ENCODE measurements around the gene STEEP1. TPM values are rescaled to one million over a fixed set of nuclear protein-coding genes. Genes with fewer than 3 reads are reported as not detected.

STEEP1 gene
- total RNA-seq, 1 experiment from 2014 or later, result 30.4 TPM

DNA sequence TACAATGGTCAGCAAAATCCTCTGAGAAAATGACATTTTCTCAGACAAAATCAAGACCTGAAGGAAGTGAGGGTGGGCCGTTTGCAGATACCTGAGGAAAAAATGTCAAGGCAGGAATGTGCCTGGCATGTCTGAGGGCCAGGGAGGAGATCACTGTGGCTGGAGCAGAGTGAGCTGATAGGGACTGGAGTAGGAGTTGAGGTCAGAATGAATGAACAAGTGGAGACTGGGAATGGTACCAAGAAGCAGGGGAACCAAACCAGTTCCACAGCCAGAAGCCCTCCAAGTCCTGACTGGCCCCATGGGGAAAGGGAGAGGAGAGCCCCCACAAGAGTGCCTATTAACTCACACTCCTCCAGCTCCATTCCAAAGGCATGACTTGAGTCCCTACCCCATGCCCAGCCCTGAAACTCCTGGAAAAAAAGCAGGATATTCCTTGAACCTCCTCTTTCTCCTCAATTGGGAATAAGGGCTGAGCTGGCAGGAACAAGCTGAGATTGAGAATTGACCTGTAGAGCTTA lies 41.5 kb downstream of the STEEP1 start:
- Histone ChIP-seq H3K4me1 (ENCODE audit: insufficient read depth, low read length) (no peaks in the 10 kb centered on the region), H3K23ac (ENCODE audit: insufficient read length, low read depth, low read length) (no peak overlapping the region), H4K91ac (ENCODE audit: insufficient read length, low read depth, low read length) (no peak overlapping the region), H2BK12ac (ENCODE audit: insufficient read length, low read depth, low read length) (no peak overlapping the region), H3K9ac (ENCODE audit: extremely low read depth, insufficient read length, low read length) (no peak overlapping the region), H4K20me1 (ENCODE audit: control insufficient read depth, insufficient read depth, insufficient read length) (no peaks in the 10 kb centered on the region), H4K5ac (ENCODE audit: insufficient read length, low read depth, low read length) (no peak overlapping the region), H3K23me2 (ENCODE audit: insufficient read length, low read depth, low read length, poor library complexity, severe bottlenecking) (no peaks in the 10 kb centered on the region), H2BK5ac (ENCODE audit: insufficient read length, low read length) (no peak overlapping the region), H3K4me2 (ENCODE audit: insufficient read depth, insufficient read length, low read length) (no peak overlapping the region), H3K9me3 (ENCODE audit: control insufficient read depth, low read depth, low read length) (peaks cover 30% of the 10 kb centered on the region), H3K14ac (ENCODE audit: insufficient read depth, low read length) (no peak overlapping the region), H2BK15ac (ENCODE audit: low read depth, low read length) (no peak overlapping the region), H3K4ac (ENCODE audit: low read depth, low read length) (no peak overlapping the region), H2BK20ac (ENCODE audit: low read depth, low read length, poor library complexity, severe bottlenecking) (no peak overlapping the region), H3K79me1 (ENCODE audit: insufficient read depth, low read depth, low read length, poor library complexity, severe bottlenecking) (no peaks in the 10 kb centered on the region), H2BK120ac (ENCODE audit: low read depth, low read length, poor library complexity, severe bottlenecking) (no peak overlapping the region), H3T11ph (ENCODE audit: low read length) (no peak overlapping the region), H3K27me3 (ENCODE audit: insufficient read depth, low read length) (no peaks in the 10 kb centered on the region), H4K8ac (replicated peaks; ENCODE audit: insufficient read length, low read depth, low read length) (no peak overlapping the region), H3K79me2 (ENCODE audit: insufficient read depth, low read length) (no peaks in the 10 kb centered on the region), H3K18ac (ENCODE audit: insufficient read length, low read depth, low read length) (no peak overlapping the region), H2AK5ac (ENCODE audit: insufficient read length, low read length) (no peak overlapping the region), H3K56ac (ENCODE audit: insufficient read length, low read depth, low read length) (no peak overlapping the region), H3K27ac (ENCODE audit: insufficient read length, low read depth, low read length) (no peak overlapping the region), H2AFZ (ENCODE audit: low read length) (no peak overlapping the region)
- Mint-ChIP-seq H3K27me3 (ENCODE audit: low read depth) (no peaks in the 10 kb centered on the region; the same call in 1 of the 2 replicates), H3K4me3 (no peak overlapping the region), H3K36me3 (ENCODE audit: insufficient read depth in 1 of 3, low read depth in 3 of 3) (no peaks in the 10 kb centered on the region), H3K9me3 (peaks cover 54 to 66% of the 10 kb centered on the region in 2 experiments), H3K27ac (no peak overlapping the region), H3K4me1 (no peaks in the 10 kb centered on the region)
- no peak for DNase-seq
- TF ChIP-seq, protein P1, sequence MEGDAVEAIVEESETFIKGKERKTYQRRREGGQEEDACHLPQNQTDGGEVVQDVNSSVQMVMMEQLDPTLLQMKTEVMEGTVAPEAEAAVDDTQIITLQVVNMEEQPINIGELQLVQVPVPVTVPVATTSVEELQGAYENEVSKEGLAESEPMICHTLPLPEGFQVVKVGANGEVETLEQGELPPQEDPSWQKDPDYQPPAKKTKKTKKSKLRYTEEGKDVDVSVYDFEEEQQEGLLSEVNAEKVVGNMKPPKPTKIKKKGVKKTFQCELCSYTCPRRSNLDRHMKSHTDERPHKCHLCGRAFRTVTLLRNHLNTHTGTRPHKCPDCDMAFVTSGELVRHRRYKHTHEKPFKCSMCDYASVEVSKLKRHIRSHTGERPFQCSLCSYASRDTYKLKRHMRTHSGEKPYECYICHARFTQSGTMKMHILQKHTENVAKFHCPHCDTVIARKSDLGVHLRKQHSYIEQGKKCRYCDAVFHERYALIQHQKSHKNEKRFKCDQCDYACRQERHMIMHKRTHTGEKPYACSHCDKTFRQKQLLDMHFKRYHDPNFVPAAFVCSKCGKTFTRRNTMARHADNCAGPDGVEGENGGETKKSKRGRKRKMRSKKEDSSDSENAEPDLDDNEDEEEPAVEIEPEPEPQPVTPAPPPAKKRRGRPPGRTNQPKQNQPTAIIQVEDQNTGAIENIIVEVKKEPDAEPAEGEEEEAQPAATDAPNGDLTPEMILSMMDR (conservative IDR thresholded peaks at IDR 0.05), result no peak
- WGBS (ENCODE audit: extremely low coverage, insufficient read length, low lambda C conversion rate), result no CpG with 5 or more reads among the region's 1 CpG

All from H9 (cell line).